ENCODE measurements around the gene DOCK4. TPM values are rescaled to one million over a fixed set of nuclear protein-coding genes. Genes with fewer than 3 reads are reported as not detected.

The DOCK4 gene
- polyA plus RNA-seq, 2 of the 4 experiments (the other 2 are of a cell fraction): 13.7 to 15.7 TPM

- WGBS (ENCODE audit: missing lambda C conversion rate): 55% methylated on average over 5 of the region's 5 CpGs
- no peak for TF ChIP-seq ZSCAN20 (CRISPR knock-in tag; IDR thresholded peaks at IDR 0.05)
- no peak for TF ChIP-seq JUN (IDR thresholded peaks at IDR 0.05)
- no peak for TF ChIP-seq CHD2 (IDR thresholded peaks at IDR 0.05; ENCODE audit: low read length, partially characterized antibody)
- TF ChIP-seq POLR2AphosphoS2 (conservative IDR thresholded peaks at IDR 0.05; ENCODE audit: low read length): no peak
- no peak for TF ChIP-seq HDAC2 (IDR thresholded peaks at IDR 0.05)
- TF ChIP-seq KDM5A (IDR thresholded peaks at IDR 0.05): no peak
- no peak for TF ChIP-seq FOSL2 (IDR thresholded peaks at IDR 0.05)
- TF ChIP-seq FOSL2 (CRISPR knock-in tag; IDR thresholded peaks at IDR 0.05): no peak
- TF ChIP-seq EHF (CRISPR knock-in tag; IDR thresholded peaks at IDR 0.05): no peak
- Histone ChIP-seq H3K9me3 (no peaks in the 10 kb centered on the region), H3K4me3 (no peak overlapping the region), H3K4me1 (peaks cover 13% of the 10 kb centered on the region; the same call in 2 of the 3 replicates), H3K4me2 (no peak overlapping the region), H3K27ac (no peak overlapping the region)
- POLR2A ChIA-PET: interaction anchor here (1.3 kb wide), 1 partner anchor 93 kb away, joined by 4 read pairs; no protein-coding TSS in a partner anchor
- FAIRE-seq: no peak
- peak in 1 of 2 experiments; percentile 17 for DNase-seq (ENCODE audit: low read depth in 1 of 2, low spot score in 1 of 2)
- peak; percentile 49 to 70; a peak in 4 of 6 replicates for ATAC-seq
- CTCF ChIA-PET: interaction anchor here (0.9 to 4.0 kb wide), 16 partner anchors 10 to 558 kb away, joined by 3 to 23 read pairs (median 4); no protein-coding TSS in a partner anchor
These were observed 350.4 kb downstream of the DOCK4 start for GRCh38 chr7:111855842-111856227.

- H3K4me2 ChIP-seq: 0 out of 3 replicates have a peak overlapping the region, but pooled peaks have one; percentile 6
- peak; percentile 86 to 95 for ATAC-seq
- ChIA-PET POLR2A (interaction anchor here (1.3 kb wide), 1 partner anchor 92 kb away, joined by 4 read pairs; no protein-coding TSS in a partner anchor), CTCF (interaction anchor here (0.8 to 4.0 kb wide), 21 partner anchors 10 to 559 kb away, joined by 3 to 23 read pairs (median 4); no protein-coding TSS in a partner anchor)
- WGBS (ENCODE audit: missing lambda C conversion rate): 29% methylated on average over 4 of the region's 4 CpGs
- peak; percentile 23 to 58 for DNase-seq (ENCODE audit: low read depth in 1 of 2, low spot score in 1 of 2)
- H3K4me1 ChIP-seq: peaks cover 13% of the 10 kb centered on the region; the same call in 2 of the 3 replicates
- no peak overlapping the region for H3K4me3 ChIP-seq
- TF ChIP-seq HOXB5 (CRISPR knock-in tag; IDR thresholded peaks at IDR 0.05): no peak
- no peak for TF ChIP-seq EP300 (IDR thresholded peaks at IDR 0.05)
- TF ChIP-seq KDM5A (IDR thresholded peaks at IDR 0.05): no peak
- no peak for TF ChIP-seq CBX2 (IDR thresholded peaks at IDR 0.05; ENCODE audit: borderline replicate concordance, low read depth)
- no peak for TF ChIP-seq JUN (IDR thresholded peaks at IDR 0.05)
- peak; percentile 64 for TF ChIP-seq CTCF (IDR thresholded peaks at IDR 0.05)
- no peak for TF ChIP-seq BHLHE40 (IDR thresholded peaks at IDR 0.05; ENCODE audit: low read depth, low read length)
- TF ChIP-seq ZC3H11A (IDR thresholded peaks at IDR 0.05): no peak
- TF ChIP-seq SREBF2 (IDR thresholded peaks at IDR 0.05): no peak
- TF ChIP-seq RAD21 (conservative IDR thresholded peaks at IDR 0.05 in 1 of 2, IDR thresholded peaks at IDR 0.05 in 1 of 2): peak; percentile 51 to 56
- TF ChIP-seq MAZ (IDR thresholded peaks at IDR 0.05; ENCODE audit: borderline replicate concordance, low read depth, low read length): no peak
- no peak for TF ChIP-seq GATA3 (IDR thresholded peaks at IDR 0.05; ENCODE audit: borderline replicate concordance)
- no peak for TF ChIP-seq USF2 (IDR thresholded peaks at IDR 0.05)
- TF ChIP-seq FOSL2 (IDR thresholded peaks at IDR 0.05): no peak
- TF ChIP-seq FOSL2 (CRISPR knock-in tag; IDR thresholded peaks at IDR 0.05): no peak
- no peak overlapping the region for H3K27ac ChIP-seq
- no peak for FAIRE-seq
- no peaks in the 10 kb centered on the region for H3K9me3 ChIP-seq
These were observed 350.9 kb downstream of the DOCK4 start for GRCh38 chr7:111855161-111855841.
